ENCODE results near the gene TPI1.

GRCh38 chr12:6834873-6835272 lies 32.5 kb upstream of the TPI1 start:
- TF ChIP-seq CTCF (IDR thresholded peaks at IDR 0.05; ENCODE audit: poor library complexity) (no peak), EZH2 (IDR thresholded peaks at IDR 0.05; ENCODE audit: borderline replicate concordance) (no peak), EZH2phosphoT487 (IDR thresholded peaks at IDR 0.05; ENCODE audit: low read depth, severe bottlenecking, unreplicated experiment) (no peak)

All from hepatocyte (in vitro differentiated cells).